SK-N-DZ (cell line): ENCODE measurements around the gene CAMTA1.
"Not testable (repeated sequence)": the region's sequence is repeated elsewhere in the genome, so short reads cannot be mapped to it uniquely, and the experiment has no call there.

Experiments used
- DNase-seq: peaks from one replicate; pipeline ENCODE4 v3.0.0-alpha.2; 2015; ENCODE audit warnings: low spot score

Gene CAMTA1

DNA sequence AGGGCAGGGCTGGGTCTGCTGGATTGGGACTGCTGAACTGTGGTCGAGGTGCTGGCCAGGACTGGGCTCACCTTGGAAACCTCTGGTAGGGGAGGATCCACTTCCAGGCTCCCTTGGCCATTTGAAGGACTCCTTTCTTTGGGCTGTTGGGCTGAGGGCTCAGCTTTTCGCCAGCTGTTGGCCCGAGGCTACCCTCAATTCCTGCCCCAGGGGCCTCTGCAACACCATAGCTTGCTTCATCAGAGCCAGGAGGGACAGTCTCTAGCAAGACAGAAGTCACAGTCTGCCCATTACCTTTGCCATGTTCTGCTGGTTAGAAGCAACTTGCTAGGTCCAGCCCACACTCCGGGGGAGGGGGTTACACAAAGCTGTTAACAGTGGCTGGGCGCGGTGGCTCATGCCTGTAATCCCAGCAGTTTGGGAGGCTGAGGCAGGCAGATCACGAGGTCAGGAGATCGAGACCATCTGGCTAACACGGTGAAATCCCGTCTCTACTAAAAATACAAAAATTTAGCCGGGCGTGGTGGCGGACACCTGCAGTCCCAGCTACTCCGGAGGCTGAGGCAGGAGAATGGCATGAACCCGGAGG, 25.0 kb downstream of the CAMTA1 start:
- DNase-seq = not testable (repeated sequence)

DNA sequence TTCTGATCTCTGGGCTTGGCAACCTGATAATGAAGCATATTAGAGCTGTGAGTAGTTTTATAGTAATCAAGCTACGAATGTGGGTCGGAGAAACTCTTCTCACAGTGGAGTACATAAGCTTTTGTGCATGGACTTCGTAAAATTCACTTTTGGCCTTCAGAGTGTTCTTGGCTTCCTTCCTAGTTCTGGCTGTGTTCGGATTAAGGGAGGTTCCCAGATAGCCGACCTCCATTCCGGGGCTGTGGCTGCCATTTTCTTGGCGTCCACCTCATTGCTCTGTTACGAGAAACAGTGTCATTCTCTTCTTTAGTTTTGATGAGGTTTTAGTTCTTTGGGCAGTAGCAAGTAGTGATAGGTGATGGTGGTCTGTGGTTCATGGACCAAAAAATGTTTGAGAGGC, 26.3 kb downstream of the CAMTA1 start:
- no peak for DNase-seq

DNA sequence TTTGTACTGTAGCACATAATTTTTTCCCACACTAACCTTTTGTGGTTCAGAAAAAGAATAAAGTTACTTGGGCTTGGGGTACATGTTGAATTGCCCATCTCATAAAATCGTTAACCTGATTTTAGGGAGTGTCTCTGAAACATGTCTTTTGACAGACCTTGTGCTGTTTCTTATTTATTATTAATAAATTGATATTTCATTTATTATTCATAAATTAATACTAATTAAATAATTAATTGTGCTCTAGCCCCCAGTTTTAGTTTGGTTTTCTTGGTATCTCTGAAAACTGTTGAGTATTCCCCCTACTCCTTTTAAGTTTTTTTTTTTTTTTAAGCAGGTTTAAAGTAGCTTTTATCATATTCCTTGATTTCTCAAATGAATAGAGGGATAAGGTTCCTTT, 27.9 kb downstream of the CAMTA1 start:
- DNase-seq = no peak

DNA sequence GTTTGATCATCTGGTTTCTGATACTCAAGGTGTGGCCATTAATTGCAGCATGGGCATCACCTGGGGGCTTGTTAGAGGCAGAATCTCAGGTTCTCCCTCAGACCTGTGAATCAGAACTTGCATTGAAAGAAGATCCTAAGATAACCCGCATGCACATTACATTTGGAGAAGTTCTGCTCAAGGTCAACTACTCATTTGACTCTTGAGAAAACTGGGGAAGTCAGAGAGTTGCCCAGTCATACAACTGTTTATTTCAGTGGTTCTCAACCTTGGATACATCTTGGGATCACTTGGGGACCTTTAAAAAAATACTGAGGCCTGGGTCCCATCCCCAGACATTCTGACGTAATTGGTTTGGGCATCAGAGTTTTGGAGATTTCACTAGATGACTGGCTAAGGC, 30.5 kb downstream of the CAMTA1 start:
- no peak for DNase-seq

DNA sequence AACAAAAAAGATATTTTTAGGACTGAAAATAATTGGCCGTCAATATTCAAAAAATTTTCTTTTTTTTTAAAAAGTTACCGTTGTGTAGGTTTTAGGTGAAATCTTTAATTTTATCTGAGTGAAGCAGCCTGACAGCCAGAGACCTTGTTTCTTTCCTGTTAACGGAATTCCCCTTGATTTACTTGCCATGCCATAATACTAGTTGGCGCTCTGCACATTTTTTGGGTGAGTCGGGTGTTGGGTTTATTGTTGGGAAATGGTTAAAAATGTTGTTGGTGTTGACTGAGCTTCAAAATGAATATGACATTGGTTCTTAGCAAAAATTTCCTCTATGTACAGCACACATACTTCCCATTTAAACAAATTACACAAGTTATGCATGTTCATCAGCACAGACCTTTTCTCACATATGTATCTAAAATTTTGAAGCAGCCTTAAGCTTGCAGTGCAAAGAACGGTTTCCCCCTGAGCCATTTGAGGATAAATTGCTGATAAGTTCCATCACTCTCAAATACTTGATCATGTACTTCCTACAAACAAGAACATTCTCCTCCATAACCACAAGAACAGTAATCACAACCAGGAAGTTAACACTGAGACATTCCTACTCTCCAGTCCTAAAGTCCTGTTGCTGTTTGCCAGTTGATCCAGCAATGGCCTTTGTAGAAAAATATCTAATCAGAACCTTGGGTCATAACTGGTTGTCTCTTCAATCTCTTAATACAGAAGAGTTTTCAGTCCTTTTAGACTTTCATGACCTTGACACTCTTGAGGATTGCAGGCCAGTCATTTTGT, 34.2 kb downstream of the CAMTA1 start:
- no peak for DNase-seq

DNA sequence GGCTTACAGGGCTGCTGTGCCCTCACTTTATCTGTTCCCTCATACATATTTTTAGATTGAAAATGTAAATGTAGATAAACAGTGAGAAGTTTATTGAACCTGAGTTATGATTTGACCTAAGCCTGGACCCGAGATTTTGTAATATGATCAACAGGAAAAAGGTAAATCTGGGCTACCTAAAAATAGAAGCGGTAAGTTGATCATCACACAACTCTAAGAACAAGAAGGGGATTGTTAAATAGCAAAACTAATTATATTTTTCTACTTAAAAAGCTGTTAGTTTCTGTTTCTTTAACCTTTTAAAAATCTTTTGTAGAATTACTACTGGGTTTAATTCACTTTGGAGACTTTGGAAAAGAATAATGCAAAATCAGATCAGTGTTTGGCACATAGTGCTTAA, 35.6 kb downstream of the CAMTA1 start:
- no peak for DNase-seq

DNA sequence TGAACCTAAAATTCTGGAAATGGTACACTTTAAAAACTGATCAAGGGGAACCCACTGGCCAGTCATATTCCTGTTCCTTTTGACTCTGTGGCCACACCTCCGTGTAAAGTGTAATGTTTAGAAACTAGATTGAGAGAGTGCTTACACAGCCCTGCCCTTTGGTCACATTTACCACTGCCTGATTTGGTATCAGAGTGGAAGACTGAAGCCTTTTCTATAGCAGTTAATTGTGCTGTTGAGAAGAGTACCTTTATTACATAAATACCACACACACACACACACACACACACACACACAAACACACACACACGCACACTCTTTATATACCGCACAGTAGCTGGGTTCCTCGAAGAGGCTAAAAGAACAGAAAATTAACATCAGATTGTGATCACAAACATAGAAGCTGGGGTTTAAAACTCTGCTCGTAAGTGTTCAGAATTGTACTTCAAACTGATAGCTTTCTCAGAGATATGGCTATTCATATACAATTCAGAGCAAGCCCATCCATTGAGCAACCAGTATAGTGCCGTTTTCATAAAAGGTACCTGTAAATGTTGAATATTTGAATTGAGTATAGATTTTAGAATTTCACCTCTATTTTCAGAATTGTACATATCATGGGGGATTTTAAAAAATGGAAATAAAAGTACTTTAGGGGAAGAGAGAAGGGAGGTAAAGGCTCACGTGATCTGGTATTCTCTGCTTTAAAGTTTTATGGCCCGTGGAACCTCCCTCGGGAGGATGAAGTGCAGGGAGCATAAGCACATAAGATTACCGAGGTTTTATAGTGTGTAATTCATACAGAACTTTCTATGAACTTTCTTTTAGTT, 37.5 kb downstream of the CAMTA1 start:
- DNase-seq = no peak

DNA sequence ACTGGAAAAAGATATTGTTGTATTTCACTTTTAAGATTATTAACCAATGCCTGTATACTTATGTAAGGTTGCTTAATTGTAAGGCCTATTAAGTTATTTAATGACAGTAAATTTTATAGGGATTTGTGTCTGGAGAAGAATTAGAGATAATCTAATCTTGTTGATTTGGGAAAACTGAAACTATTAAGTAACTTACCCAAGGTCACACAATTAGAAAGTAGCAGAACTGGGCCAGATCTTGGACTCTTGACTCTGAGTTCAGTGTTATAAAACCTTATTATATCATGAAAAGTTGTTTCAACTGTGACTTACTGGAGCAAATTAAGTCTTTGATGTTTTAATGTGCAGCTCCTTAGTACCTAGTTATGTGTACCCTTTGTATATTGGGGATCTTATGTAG, 38.5 kb downstream of the CAMTA1 start:
- no peak for DNase-seq

DNA sequence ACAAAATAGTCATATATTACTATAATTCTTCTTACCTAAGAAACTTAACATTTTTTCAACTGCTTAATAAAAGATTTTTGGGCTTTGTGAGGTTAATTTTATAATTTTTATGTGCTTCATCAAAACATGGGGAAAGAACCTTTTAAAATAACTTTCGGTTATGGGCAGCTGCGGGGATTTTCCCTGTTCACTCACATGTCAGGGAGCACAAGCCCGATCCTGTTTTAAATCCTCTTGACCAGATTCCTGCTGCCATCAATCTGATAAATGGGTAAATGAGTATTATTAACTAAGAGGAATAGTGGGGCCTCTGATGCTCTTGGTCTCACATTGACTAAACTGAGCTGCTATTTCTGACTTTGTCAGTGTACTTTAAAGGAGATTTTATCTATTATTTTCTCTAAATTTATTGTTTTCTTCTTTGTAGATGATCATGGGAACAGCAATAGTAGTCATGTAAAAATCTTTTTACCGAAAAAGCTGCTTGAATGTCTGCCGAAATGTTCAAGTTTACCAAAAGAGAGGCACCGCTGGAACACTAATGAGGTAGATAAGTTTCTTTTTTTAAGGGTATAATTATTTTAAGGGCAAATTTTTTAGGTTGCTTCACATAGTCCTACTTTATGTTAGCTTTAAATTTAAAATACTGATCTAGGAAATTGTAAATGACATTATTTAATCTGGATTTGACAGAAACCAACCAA, 39.6 kb downstream of the CAMTA1 start:
- DNase-seq = no peak

DNA sequence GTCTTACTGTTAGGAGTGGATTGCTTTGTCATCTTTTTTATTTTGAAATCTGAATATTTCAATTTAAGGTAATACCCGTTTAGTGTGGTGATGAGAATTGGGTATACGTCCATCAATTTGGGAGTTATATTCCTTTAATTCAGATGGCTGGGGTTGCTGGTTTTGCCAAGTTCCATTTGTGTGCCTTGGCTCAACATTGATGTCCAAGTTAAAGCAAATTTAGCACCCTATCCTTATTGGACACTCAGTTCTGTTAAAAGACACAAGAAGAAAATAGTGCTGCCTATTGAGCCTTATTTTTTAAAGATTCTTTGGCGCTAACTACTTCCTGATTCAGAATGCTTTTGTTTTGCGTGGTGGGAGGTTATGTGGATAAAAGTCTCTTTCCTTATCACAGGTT, 40.6 kb downstream of the CAMTA1 start:
- no peak for DNase-seq

DNA sequence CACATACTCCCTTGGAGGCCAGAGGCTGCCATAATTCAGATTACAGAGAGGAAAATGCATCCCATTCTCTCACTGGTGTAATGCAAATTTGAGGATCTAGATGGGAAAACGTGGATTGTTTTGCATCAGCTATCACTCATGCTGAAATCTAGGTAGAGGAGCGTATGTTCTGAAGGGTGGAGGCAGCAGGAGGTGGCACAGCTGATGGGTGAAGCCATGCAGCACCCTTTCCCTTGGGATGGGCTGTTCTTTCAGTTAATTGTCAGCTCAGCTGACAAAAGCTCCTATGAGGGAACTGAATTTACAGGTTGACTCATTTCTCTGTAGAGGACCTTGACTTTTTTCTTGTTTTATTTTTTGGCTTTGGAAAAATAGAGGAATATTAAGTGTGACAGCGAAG, 41.8 kb downstream of the CAMTA1 start:
- no peak for DNase-seq

DNA sequence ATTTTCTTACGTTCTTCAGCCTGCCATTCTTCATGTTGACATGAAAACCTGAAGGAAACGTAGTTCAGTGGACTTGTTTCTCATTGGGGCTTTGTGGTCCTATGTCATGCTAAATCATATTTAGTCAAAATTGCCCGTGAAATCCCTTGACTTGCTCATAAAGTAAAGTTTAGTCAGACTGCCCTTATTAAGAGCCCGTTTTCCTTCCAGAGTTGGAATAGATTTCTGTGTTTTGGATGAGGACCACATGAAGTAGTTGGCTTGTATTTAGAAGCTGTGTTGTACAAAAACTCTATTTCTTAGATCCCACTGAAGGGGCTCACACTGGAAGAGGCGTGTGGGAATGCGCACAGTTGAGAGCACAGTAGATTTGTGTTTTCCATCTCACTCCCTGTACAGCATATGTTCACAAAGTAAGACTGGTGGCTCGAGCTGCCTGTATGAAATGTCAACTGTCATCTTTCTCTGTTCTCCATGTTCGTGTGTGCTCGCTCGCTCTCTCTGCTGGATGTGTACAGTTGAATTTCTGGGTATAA, 42.4 kb downstream of the CAMTA1 start:
- DNase-seq = no peak

DNA sequence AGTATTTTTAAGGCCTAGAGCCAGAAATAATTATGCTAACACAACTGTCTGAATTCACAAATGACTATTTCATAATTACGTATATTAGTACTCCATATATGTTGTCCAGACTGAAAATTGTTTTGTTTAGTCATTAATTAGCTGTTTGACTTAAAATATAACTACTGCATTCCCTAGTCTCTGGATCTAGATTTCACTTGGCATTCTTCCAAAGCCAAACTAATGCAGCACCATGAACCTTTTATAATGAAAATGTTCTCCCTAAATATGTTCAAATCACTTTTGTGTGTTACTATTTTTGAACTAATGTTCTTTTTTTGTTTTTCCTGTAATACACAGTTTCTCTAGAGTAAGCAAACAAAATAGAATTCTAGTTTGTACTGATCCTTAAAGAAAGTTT, 46.1 kb downstream of the CAMTA1 start:
- DNase-seq = no peak

DNA sequence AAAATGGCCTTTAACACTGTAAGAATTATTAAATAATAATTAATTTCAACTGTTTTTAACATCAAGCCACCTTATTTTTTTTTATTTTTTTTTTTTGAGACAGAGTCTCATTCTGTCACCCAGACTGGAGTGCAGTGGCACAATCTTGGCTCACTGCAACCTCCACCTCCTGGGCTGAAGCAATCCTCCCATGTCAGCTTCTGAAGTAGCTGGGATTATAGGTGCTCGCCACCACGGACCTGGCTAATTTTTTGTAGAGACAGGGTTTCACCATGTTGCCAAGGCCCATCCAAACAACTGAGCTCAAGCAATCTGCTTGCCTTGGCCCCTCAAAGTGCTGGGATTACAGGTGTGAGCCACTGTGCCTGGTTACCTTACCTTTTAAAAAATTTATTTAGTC, 46.8 kb downstream of the CAMTA1 start:
- DNase-seq = not testable (repeated sequence)

DNA sequence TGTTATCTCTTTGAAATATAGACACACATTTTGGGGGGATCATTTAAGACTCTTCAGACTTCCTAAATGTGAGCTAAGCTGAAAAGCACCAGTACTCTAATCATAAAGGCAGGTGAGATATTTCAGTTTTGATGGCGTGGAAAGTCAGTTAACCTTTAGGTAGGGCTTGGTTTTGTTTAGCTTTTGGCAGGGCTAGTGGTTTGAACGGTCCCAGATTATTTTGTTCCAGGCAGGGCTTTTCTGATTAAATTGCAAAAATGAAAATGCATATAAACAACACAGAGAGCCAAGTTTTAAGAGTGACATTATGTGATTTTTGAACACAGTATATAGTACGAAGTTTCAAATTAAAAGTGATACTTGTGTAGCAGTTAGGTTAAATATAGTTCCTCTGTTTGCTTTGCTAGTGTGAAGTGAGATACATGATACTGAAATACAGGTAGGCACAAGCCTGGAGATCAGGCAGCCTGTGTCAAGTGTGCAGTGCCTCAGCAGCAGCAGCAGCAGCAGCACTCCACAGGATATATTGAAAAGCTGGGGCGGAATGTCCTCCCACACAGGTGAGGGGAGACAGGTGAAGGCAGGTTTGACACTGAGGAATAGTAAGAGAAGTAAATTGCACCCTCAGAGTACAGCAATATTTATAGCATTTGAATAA, 47.4 kb downstream of the CAMTA1 start:
- no peak for DNase-seq

DNA sequence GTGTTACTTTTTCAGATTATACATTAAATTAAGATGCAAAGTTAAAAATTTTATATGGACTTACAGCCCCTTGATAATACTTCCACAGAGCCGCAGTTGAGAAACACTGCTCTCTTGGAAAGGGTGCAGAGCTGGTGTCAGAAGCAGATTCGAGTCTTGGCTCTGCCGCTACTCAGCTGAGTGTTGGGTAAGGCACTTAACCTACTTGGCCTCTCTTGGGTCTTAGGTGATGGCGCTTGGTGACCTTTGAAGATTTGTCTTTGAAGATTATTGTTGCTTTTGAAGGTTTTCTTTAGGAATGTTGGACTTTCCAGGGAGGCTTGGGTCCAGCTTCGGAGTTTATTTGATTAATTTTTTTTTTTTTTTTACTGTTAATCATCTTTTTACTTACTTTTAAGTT, 48.5 kb downstream of the CAMTA1 start:
- DNase-seq = no peak

DNA sequence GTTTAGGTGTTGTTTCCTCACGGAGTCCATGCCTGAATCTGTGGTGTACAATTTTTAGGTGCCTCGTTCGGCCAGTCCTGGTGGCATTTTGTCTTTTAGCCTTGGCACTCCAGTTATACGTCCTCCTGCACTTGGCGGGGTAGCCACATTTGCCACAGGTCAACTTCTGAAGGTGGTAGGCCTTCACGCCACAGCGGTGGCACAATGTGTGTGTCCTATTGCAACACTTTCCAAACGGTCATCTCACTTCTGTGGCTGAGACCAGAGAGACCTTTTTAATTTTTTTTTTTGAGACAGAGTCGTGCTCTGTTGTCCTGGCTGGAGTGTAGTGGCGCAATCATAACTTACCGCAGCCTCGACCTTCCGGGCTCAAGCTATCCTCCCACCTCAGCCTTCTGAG, 49.1 kb downstream of the CAMTA1 start:
- no peak for DNase-seq

DNA sequence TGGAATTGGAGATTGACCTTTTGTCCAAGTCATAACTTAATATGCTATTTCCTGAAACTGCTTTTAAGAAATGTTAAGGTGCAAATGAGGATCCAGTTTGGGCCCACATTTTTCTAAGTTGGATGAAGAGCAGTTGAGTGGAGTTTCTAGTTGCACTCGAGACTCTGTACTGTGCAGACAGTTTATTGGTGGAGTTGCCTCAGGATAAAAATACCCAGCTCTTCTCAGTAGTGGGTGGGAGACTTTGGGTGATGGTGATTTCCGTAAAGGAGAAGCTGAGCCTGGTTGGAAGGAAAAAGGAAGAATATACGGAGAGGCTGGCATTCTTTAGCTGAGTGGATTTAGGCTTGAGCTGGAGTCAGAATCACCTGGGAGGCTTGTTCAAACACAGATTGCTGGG, 49.9 kb downstream of the CAMTA1 start:
- DNase-seq = no peak

DNA sequence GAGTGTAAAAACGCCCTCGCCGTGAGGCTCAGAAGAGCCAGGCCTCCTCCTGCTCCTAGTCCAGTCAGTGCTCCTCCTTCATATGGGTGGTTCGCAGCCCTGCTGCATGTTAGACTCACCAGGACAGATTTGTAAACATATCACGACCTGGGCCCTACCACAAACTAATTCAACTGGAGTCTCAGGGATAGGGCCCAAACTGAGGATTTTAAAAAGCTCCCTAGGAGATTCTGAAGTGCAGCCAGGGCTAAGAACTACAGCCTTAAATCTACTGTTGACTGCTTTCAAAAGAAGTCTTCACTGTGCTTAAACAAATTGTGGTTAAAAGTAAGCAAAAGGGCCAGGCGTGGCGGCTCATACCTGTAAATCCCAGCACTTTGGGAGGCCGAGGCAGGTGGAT, 57.0 kb downstream of the CAMTA1 start:
- DNase-seq = no peak

DNA sequence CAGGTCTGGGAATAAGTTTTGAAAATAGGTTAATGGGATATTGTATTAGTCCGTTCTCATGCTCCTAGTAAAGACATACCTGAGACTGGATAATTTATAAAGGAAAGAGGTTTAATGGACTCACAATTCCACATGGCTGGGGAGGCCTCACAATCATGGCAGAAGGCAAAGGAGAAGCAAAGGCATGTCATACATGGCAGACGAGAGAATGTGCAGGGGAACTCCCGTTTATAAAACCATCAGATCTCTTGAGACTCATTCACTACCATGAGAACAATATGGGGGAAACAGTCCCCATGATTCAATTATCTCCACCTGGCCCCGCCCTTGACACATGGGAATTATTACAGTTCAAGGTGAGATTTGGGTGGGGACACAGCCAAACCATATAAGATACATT, 60.5 kb downstream of the CAMTA1 start:
- DNase-seq = not testable (repeated sequence)

DNA sequence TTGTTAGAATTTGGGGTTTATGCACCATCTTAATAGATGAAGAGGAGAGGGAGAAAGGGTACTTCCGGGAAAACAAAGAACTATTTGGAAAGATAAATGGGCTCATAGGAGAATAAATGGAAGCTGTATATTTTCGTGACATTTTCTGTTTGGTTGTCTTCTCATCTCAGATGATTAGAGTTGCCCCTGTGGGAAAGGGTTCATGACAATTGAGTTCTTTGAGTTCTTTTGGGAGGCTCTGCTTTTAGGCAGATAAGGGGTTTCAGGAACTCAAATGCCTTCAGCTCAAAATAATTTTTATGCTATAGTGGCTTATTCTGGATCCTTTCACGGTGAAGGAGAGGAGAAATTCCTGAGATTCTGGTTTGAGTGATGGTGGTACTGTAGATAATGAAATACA, 63.6 kb downstream of the CAMTA1 start:
- DNase-seq = no peak
